GM18502 (cell line): ENCODE results near the gene B3GNT9.

Experiments used
- ATAC-seq: cut with Tn5 transposase; IDR thresholded peaks from one replicate; pipeline ENCODE4 v1.9.1; 2021; ENCODE audit warnings: mild to moderate bottlenecking; ENCODE audit not compliant: unreplicated experiment, poor library complexity

Gene B3GNT9

DNA sequence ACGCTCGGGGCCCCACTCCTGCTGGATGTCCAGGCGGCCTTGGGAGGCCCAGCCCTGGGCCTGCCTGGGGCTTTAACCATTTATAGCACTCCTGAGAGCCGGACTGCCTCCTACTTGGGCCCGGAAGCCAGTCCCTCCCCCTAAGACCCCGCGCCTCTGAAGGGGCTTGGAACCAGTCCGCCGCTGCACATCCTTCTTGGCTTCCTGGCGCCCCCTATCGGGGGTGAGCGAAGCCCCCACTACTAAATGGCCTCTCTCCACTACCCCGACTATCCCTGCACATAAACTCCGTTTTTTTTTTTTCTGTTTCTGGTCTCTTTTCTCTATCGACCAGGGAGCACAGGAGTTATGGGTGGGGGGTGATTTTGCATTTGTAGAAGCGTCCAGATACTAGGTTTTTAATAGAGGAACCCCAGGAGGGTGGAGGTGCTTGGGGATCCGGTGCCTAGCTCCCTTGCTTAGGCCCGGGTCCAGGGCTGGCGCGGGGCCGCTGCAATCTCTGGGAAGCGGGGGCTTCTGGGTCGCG, 18.9 kb upstream of the B3GNT9 start:
- no peak for ATAC-seq

DNA sequence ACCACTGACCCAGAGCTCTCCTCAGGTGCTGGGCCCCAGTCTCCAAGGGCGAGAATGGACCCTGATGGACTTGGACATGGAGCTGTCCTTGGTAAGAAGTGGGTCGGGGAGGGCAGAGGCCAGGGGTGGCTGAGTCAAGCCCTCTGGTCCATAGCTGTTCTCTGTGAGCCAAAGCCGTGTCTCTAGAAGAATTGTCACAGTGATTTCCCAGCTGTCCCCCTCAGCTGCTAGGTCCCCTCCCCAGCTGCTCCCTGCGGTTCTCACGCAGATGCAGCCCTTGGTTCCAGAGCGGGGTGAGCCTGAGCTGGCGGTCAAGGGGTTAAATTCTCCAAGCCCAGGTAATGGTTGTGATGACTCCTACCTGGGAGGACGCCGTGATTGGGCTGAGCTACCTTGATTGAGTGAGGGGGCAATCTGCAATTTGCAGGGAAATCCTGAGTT, 18.2 kb upstream of the B3GNT9 start:
- ATAC-seq, result no peak

DNA sequence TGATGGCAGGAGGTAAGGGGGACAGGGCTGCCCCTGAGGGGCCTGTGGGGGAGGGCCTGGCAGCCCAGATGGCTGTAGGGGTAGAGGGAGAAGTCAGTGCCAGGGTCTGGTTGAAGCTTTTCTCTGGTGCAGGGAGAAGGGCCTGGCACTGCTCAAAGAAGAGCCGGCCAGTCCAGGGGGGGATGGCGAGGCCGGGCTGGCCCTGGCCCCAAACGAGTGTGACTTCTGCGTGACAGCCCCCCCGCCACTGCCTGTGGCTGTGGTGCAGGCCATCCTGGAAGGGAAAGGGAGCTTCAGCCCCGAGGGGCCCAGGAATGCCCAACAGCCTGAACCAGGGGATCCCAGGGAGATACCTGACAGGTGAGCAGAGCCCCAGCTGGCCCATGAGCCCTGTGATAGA, 16.8 kb upstream of the B3GNT9 start:
- no peak for ATAC-seq

DNA sequence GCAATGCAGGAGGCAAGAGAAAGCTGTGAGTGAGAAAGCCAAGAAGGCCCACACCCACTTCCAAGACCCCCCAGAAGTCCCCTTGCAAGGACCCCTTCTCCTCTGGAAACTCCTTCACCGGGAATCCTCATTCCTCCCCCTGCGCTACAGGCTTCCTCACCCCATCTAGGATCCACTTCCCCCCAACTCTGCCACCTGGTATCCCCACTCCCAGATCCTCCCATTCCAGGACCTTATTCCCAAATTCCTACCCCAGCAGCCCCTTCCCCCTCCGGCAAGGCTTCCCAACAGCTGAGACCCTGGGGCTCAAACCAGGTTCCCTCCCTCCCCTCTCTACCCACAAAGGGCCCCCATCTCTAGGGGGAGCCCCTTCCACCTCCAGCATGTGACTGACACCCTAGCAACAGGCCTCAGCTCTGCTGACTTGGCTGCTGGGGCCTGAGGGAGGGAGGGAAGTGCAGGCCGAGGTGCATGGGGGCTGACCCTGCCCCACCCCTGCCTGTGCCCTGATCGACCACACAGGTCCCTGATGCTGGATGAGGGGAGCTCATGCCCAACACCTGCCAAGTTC, 15.9 kb upstream of the B3GNT9 start:
- no peak for ATAC-seq

DNA sequence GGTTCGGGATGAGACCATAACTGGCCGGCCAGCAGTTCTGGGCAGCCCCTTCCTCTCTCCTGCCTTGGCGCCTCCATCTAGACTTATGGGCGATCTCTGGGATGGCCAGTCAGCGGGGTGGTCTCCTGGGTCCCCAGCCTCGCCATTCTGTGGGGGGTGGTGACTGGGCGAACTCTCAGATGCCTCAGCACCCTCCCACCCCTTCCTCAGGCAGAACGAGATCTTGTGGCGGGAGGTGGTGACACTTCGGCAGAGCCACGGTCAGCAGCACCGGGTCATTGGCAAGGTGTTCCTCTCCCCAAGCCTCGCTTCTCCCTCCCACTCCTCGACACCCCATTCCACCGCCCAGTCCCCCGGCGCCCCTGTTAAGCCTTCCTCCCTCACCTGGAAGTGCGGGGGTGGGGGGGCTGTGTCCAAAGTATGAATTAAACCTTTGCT, 15.3 kb upstream of the B3GNT9 start:
- ATAC-seq, result no peak

DNA sequence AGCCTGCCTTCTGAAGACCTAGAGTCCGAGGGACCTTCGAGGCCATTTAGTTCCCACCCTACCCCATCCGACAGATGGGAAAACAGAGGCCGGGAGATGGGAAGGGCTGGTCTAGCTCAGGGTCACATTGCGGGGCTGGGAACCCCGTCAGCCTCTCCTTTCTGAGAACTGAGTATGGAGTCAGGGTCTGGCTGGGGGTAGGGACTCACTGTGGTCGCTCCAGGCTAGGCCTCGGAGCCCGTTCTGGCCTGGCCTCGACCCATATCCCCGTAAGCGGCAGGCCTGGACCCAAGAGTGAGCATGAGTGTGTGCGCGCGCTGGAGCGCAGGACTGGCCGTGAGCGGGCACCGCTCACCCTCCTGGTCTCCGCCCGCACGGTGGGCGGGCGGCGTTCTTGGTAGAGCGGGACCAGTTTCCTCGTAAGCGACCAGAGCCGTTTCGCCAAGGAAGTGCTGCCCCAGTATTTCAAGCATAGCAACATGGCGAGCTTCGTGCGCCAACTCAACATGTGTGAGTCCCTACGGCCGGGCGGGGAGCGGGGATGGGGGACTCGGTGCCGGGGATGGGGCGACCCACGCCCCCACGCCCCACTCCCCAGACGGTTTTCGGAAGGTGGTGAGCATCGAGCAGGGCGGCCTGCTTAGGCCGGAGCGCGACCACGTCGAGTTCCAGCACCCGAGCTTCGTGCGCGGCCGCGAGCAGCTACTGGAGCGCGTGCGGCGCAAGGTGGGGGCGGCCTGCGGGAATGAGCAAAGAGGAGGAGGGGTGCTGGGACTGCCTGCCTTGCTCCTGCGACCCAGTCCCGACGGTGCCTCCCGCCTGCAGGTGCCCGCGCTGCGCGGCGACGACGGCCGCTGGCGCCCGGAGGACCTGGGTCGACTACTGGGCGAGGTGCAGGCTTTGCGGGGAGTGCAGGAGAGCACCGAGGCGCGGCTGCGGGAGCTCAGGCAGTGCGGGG, 14.6 kb upstream of the B3GNT9 start:
- ATAC-seq, result no peak

DNA sequence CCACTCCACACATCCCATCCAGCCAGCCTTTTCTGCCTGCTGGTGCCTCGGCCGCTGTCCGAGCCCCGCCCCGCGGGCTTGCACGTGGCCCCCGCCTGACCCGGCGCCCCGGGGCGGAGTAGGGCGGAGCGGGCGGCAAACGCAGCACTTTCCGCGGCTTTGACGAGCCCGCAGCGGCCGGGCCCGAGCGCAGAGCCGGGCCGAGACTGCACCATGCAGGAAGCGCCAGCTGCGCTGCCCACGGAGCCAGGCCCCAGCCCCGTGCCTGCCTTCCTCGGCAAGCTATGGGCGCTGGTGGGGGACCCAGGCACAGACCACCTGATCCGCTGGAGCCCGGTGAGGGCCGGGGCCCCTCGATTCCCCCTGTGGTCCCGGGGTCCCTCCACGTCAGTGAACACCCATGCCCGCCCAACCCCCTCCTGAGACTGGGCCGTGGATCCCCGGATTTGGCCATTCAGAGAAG, 13.8 kb upstream of the B3GNT9 start, which contains the start of gene HSF4:
Gene HSF4, plus strand, starts transcription at position 147 of the 463 bp plus-strand sequence. Its CDS starts 67 bp downstream, at position 214.
- ATAC-seq, result no peak

DNA sequence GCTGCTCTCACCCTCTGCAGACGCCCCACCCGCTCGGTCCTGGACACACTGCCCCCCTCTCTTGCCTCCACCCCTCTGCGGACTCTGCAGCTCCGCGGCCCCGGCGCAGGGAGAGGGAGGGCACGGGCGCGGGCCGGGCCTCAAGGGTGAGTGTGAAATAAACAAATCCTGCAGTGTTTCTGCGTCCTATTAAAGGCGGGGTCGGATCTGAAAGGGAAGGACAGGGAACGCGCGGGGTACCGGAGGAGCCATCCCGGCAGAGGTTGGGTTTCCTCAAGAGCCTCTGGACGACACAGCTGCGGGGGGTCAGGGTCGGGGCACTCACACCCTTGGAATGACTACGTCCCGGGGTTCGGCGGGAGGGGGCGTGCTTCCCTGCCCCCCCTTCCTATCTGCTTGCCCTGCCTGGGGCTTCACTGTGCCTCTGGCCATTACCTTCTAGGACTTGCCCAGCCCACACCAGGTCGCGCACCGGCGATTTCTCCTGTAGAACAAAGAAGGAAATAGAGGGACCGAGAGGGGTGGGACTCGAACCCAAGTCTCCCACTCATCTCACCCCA, 13.3 kb upstream of the B3GNT9 start:
- ATAC-seq, result no peak

DNA sequence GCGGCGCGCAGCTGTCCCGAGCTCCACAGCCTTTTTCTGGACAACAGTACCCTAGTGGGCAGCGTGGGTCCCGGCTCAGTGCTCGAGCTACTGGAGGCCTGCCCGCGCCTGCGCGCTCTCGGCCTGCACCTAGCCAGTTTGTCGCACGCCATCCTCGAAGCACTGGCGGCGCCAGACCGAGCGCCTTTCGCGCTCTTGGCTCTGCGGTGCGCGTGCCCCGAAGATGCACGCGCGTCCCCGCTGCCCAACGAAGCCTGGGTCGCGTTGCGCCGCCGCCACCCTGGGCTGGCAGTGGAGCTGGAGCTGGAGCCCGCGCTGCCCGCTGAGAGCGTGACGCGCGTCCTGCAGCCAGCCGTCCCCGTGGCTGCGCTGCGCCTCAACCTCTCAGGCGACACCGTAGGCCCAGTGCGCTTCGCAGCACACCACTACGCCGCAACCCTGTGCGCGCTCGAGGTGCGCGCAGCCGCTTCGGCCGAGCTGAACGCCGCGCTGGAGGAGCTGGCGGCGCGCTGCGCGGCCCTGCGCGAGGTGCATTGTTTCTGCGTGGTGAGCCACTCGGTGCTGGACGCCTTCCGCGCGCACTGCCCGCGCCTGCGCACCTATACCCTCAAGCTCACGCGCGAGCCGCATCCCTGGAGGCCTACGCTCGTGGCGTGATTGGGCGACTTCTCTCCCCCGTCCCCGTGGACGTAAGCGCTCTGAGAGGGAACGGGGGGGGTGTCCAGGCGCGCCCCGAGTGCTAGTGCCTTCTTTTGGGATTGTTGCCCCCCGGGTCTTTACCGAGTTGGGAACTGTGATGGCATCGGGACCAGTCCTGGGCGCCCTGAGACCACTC, 12.6 kb upstream of the B3GNT9 start:
- no peak for ATAC-seq

DNA sequence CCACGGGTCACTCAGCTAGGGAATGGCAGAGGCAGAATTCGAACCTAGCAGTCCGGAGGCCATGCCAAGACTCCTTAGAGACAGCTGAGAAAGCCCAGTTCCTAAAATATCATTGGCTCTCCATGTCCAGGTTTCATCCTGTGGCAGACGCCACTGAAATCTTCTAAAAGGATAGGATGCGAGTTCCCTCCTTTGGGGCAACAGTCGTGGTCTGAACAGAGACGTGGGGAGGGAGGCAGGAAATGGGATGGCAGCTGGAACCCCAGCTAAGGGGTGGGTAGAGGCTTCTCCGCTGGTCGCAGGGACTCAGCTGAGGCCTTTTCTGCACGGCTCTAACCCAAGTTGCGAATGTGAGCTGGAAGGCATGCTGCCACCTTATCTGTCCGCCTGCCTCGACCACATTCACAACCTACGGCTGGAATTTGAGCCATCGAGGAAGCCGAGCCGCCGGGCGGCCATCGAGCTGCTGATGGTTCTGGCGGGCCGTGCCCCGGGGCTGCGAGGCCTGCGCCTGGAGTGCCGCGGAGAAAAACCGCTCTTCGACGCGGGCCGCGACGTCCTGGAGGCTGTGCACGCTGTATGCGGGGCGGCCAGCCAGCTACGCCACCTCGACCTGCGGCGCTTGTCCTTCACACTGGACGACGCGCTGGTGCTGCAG, 11.8 kb upstream of the B3GNT9 start:
- ATAC-seq, result no peak

DNA sequence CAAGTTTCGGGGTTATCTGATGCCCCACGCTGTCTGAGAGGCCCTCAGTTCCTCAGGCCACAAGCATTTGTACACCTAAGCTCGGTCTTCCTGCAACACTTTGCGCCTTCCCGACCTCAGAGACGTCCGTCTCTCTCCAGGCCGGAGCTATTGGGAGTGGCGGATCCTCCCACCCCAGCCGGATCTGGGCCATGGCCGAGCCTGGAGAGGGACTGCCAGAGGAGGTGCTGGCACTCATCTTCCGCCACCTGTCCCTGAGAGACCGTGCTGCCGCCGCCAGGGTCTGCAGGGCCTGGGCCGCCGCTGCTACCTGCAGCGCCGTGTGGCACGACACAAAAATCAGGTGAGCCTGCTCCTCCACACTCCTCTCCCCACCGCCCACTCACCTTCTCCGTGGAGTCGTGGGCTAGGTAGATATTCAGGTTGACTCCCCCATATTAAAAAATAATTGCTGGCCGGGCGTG, 10.8 kb upstream of the B3GNT9 start:
- ATAC-seq, result no peak

DNA sequence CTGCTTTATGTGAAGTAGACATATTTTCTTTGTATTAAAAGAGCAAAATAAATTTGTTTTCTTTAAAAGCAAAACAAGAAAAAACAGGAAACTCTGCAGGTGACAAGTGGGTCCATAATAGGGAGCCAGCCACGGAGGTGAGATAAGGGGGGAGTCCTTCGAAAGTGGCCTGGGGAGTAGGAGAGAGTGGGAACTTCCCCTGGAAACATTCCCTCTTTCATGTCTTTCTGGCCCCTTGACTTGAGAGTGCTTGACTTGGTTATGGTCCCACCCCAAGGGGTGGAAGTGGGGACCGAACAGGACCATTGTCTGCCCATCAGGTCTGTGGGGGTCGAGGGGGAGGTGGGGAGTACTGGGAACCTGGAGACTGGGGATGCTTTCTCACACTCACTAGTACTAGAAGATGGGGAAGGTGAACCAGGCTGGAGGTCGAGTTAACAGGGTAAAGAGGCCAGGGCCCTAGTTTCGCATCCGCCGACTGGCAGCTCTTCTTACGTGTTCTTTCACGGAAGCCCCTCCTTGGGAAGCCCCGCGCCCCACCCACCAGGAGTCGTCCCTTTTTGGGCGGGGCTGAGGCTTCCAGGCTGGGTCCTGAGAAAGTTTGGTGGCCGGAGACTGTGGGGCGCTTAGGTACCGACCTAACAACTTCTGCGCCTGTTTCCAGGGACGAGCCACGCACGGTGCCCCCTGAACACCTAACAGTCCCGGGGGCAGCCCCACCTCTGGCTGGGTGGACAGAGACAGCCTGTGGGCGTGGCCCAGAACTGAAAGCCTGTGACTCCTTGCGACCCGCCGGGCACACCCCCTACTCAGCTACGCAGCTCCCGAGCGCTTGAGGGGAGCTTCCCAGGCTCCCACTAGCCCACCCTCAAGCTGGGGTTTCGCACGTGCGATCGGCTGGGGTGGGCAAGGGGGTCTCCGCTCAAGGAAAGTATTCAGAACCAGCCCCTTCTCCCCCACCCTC, 8.1 kb upstream of the B3GNT9 start:
- peak; percentile 41 for ATAC-seq

DNA sequence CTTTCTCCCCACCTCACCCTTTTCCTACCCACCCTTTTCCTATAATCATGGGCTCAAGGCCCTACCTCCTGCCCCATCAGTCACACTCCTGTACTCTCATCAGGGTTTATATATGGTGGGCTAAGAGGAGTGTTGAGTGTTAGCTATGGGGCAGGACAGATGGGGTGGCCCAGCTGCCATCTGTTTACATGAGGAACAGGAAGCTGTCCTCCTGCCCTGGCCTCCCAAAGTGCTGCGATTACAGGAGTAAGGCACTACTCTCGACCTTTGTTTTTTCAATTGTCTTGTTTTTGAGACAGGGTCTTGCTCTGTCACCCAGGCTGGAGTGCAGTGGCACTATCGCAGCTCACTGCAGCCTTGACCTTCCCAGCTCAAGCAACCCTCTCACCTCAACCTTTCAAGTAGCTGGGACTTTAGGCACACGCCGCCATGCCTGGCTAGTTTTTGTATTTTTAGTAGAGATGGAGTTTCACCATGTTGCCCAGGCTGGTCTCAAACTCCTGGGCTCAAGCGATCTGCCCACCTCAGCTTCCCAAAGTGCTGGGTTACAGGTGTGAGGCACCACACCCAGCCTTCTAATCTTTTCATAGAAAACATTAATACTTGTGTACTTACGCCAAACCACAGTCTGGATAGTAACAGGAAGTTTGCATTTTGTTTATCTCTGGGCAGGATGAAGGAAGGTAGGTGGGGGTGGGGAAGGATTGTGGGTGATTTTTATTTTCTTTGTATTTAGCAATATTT, 7.3 kb upstream of the B3GNT9 start:
- ATAC-seq, result no peak

DNA sequence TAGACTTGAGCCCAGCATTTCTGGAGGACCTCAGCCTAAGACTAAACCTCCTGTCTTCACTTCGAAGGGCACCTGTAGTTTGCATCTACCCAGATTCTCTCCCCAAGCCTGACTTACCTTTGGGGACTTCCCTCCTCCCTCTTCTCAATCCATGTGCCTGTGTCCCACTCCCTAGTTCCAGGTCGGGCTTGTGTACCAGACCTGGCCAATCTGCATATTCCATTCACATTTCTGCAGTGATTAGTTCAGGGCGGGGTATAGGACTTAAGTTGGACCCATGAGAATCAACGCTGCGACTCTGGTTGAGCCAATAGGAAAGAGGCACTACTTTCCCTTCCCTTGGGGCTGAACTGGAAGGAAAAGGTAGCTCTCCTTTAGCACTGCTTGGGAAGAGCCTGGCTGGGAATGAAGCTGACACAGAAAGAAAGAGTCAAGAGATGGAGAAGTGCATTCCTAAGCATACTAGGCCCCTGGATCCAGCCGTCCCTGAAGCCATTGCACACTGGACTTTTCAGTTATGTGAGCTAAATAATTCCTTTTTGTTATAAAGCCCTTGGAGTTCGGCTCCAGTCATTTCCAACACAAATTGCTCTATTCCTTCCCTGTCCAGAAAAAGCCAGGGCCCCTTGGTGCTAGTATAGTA, 6.4 kb upstream of the B3GNT9 start:
- no peak for ATAC-seq

DNA sequence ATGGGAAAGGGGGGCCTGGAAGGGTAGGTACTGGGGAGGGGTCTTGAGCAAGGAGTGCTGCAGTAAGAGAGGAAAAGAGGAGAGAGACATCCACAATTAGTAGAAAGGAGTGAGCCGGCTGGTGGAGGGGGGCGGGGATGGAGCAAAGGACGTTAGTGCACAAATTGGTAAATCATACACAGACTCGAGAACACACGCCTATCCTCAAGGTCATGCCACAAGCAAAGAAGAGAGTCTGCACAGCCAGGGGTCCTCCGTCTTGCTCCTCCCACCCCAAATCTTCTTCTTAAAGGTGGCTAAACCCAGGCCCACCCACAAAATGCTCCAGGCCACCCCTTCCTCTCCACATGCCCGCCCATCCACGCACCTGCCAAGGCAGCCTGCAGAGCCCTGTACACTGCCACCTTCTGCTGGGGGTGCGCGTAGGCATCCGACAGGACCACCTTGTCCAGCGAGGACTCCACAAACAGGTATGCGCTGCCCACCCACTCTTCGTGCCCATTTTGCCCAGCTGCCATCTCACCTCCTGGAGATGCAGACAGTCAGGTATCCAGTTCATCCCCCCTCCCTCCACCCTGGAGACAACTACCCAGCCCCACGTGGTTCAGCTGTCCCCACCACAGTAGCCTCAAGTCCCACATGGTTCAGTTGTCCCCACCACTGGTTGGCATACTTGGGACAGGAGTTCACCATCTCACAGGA, 5.5 kb upstream of the B3GNT9 start:
- no peak for ATAC-seq

DNA sequence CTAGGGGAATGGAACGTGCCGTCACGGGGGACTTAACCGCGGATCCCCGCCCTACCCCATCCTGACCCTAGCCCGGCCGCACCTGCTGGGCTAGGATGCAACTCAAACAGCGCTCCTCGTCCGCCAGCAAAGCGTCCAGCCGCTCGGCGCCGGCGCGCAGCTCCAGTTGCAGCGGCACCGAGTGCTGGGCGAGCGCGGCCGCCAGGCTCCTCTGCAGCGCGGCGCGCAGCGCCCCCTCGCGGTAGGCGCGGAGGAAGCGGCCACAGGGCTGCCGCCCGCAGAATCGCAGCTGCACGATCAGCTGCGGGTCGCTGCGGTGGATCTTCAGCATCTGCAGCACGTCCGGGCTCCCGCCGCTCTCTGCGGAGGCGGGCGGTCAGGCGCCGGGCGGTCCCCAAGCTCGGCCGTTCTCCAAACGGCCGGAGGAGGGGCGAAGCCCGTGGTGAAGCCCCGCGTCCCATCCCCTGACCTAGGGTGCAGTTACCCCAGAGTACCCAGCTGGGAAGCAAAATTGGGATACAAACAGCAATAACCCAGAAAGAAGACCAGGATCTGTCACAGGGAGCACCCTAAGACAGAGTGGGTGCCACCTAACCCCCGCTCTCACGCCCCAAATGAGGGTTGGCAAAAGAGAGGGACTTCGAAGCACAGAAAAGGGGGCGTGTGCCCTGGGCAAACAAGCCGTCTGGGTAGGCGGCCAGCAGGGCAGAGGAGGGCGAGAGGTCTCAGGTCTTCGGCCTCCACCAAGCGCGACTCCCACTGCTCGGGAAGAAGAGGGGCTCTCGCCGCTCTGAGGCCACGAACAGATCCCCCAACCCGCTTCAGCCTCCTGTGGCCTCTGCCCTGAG, 4.7 kb upstream of the B3GNT9 start:
- no peak for ATAC-seq
